Tibial nerve (tissue), 4 donors: Measurements from ENCODE around the gene DBR1.

Experiments used
- EP300 ChIP-seq, 2 donors: sonication (generic); formaldehyde crosslinking; IDR thresholded peaks; one replicate each; pipeline ENCODE4 v1.6.1; 2017; ENCODE audit warnings: antibody characterized with exemption in 2 of 2, mild to moderate bottlenecking in 1 of 2
- POLR2A ChIP-seq, 2 donors: fragments of 450-650 bp; IDR thresholded peaks; one replicate each; pipeline ENCODE4 v1.6.1; 2017; ENCODE audit warnings: antibody characterized with exemption in 2 of 2, mild to moderate bottlenecking in 2 of 2, moderate library complexity in 2 of 2
- TF ChIP-seq, protein P1 (sequence below), 5 experiments: fragments of 200-600 bp in 3 of 5; fragments of 450-650 bp in 2 of 5; sonication (generic) in 3 of 5; IDR thresholded peaks; one replicate each; pipeline ENCODE4 v1.5.1; 2016 to 2019; ENCODE audit warnings: antibody characterized with exemption in 5 of 5, mild to moderate bottlenecking in 3 of 5, moderate library complexity in 2 of 5

GRCh38 chr3:138118612-138119422 lies 55.9 kb downstream of the DBR1 start:
- TF ChIP-seq, protein P1, sequence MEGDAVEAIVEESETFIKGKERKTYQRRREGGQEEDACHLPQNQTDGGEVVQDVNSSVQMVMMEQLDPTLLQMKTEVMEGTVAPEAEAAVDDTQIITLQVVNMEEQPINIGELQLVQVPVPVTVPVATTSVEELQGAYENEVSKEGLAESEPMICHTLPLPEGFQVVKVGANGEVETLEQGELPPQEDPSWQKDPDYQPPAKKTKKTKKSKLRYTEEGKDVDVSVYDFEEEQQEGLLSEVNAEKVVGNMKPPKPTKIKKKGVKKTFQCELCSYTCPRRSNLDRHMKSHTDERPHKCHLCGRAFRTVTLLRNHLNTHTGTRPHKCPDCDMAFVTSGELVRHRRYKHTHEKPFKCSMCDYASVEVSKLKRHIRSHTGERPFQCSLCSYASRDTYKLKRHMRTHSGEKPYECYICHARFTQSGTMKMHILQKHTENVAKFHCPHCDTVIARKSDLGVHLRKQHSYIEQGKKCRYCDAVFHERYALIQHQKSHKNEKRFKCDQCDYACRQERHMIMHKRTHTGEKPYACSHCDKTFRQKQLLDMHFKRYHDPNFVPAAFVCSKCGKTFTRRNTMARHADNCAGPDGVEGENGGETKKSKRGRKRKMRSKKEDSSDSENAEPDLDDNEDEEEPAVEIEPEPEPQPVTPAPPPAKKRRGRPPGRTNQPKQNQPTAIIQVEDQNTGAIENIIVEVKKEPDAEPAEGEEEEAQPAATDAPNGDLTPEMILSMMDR (IDR thresholded peaks at IDR 0.05): peak; percentile 70 to 83 (median 76)
- TF ChIP-seq EP300 (IDR thresholded peaks at IDR 0.05) (no peak), POLR2A (IDR thresholded peaks at IDR 0.05) (no peak)
